ENCODE data around the gene ABHD3.
"Not testable (repeated sequence)": the region's sequence is repeated elsewhere in the genome, so short reads cannot be mapped to it uniquely, and the experiment has no call there.

ABHD3 gene

DNA sequence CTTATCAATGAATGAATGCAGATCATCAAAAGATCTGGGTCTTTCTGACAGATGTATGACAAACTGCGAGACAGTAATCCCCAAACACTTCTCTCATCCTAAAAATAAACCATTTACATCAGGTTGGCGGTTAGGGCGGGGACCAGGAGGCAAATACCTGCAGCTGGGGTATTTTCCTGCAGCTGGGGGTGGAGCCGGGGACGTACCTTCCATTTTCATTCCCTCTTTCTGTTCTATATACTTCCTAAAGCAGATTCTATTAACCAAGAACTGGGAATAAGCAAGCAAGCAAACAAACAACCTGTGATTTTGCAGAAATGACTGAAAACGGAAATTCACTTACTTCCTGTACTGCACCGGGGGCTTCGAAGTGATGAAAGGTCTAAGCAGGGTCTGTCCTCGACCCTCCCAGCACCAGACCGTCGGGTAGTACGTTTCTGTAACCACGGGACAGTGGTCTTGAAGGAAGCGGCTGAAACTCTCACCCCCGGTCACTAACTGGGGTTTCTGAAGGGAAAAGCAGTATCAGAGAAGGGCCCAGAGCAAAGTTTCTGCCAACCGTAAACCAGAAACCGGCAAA, 1.2 kb downstream of the ABHD3 start:
- DNase-seq = peak; percentile 46

DNA sequence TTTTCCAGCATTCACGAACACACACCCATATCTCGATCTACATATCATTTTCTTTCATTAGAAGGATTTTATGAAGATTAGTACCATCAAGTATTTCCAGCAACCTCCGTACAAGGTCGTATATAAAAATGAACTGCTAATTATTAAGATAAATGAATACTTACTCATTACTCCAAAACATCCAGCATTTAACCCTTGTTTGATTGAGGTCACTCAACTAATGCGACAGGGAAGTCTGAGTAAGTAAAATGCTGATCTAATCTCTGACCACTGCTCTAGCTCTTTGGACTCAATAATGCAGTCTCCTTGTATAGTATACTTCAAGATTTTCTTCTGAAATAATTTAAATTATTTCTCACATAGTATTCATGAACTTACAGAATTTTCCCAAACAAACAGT, 2.0 kb downstream of the ABHD3 start:
- no peak for DNase-seq

DNA sequence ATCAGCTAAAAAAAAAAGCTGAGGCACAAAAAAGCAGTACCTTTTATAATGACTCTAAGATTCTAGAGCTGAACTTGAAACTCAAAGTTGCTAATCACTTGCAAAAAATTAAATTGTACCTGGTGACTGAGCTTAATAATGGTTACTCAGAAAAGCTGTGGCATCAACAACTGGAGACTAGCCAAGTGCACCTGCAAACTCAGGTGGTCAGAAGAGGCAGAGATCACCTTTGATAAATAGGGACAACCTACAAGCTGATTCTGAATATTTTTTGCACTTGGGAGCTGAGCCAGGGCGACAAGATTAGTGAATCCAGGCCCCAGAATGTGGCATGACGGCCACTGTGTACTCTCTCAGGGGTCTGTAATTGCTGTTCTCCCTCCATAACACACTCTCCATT, 3.0 kb downstream of the ABHD3 start:
- DNase-seq = no peak

DNA sequence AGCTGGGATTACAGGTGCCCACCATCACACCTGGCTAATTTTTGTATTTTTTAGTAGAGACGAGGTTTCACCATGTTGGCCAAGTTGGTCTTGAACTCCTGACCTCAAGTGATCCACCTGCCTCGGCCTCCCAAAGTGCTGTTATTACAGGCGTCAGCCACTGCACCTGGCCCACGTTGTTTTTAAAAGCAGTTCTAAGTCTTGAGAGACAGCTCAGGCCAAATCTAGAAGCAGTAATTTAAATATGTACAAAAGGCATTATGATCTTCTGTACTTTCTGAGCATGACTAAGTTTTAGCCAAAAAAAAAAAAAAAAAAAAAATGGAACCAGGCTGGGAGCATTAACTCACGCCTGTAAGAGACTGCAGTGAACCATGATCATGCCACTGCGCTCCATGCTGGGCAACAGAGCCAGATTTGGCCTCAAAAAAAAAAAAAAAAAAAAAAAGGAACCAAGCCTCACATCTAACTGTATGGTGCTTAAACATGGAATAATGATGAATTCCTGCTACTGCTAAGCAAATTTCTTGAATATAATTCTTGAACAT, 4.0 kb downstream of the ABHD3 start:
- DNase-seq = no peak

DNA sequence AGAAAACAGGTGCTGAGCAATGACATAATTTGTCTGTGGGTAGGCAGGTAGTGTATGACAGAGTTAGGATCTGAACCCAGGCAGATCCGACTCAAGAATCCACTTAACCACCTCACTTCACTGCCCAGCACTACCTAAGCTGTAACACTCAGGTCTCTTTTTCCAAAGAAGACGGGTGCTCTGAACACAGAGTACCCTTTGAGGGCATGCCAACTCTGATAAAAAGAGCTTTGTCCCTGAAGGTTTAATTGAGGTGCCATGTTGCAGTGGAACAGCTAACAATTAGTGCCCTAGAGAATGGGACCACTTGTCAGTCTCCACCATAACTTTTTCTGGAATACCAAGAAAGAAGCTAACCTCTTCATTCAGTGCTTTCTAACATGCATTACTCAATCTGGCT, 11.3 kb downstream of the ABHD3 start:
- DNase-seq = no peak

DNA sequence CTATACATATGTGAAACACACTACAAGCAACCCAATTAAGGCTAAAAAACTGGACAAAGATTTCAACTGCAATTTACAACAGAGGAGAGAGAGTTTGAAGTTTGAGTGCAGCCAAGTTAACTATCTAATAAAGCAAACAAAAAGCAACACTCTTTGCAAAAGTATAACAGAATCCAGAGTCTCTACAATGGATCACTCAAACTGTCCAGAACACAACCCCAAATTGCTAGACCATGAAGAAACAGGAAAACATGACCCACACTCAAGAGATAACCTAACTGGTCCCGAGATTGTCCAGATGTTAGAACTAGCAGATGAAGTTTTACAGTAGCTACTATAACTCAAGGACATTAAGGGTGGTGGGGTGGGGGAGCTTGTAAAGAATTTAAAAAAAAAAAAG, 14.8 kb downstream of the ABHD3 start:
- no peak for DNase-seq

DNA sequence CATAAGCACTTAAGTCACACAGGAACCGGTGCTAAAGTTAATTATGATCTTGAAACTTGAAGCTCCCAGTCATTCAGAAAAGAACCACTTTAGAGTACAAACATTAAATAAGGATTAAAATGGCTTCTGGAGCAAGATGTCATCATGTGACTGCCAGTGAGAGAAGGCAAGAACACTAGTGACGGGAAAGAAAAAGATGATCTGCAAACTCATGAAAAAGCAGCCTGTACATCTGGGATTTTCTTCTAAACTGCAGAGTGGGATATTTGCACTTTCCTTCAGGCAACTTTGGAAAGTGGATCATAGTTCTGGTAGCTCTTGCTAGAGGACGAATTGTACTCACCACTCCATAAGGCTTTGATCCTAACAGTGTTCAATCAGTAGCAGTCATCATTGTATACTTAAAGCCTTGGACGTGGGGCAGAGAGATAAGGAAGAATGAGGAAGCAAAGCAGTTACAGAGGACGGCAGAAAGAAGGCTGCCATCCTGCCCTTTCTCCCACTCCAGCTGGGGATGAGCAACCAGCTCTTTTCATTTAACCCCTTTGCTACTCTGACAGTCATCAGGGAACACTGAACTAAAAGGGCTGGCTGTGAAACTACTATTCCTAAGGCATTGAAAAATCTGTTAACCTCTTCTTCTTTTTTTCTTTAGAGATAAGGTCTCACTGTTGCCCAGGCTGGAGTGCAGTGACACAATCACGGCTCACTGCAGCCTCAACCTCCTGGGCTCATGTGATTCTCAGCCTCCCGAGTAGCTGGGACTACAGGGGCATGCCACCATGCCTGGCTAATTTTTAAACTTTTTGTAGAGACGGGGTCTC, 18.1 kb downstream of the ABHD3 start:
- no peak for DNase-seq

DNA sequence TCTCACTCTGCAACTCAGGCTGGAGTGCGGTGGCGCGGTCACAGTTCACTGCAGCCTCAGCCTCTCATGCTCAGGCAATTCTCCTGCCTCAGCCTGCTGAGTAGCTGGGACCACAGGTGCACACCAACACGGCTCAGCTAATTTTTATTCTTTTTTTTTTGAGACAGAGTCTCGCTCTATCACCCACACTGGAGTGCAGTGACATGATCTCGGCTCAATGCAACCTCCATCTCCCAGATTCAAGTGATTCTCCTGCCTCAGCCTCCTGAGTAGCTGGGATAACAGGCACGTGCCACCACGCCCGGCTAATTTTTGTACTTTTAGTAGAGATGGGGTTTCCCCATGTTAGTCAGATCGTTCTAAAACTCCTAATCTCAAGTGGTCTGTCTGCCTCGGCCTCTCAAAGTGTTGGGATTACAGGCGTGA, 19.0 kb downstream of the ABHD3 start:
- not testable (repeated sequence) for DNase-seq

DNA sequence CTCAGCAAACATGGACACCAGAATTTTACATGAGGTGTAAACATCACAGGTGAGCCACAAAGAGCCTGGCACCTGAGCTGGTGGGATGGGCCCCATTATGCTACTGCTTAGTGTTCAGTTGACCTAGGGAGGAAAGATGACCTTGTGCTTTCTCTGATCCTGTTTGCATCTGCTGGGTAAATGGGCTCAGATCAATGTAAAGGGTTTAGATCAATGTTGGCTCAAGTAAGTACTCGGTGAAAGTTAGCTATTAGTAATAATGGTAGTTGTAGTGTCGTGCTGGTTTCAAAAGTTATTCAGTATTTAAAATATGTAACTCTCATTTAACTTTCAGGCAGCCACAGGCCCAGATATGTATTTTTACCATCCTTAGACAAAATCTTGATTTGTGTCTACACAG, 19.8 kb downstream of the ABHD3 start:
- no peak for DNase-seq

DNA sequence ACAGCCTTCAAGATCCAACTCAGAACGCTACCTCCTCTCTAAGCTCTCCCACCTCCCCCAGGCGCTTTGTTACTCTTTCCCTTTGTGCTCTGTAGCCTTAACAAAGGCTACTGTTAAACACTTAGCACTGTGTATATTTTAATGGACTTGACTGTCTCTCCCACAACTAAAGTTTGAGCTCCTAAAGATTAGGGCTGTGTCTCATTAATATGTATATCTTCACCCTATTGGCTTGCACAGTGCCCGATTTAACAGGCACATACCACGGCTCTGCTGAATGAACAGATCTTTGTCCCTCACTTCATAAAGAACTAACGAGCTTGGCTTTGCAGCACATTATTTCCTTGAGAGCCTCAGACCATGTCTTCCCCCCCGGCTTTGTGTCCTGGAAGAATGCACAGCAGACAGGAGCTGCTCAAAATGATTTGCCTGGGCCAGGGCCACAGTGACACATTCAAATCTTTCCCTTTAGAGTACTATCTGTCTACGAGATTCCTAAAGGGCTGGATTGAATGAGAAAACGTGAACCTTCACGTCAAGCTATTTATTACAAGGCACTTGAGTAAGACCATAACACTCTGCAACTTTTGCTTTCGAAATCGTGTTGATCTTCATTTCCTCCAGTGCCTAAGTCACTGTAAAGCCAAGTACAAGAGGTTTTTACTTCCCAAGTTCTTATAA, 22.1 kb downstream of the ABHD3 start:
- DNase-seq = peak; percentile 59

DNA sequence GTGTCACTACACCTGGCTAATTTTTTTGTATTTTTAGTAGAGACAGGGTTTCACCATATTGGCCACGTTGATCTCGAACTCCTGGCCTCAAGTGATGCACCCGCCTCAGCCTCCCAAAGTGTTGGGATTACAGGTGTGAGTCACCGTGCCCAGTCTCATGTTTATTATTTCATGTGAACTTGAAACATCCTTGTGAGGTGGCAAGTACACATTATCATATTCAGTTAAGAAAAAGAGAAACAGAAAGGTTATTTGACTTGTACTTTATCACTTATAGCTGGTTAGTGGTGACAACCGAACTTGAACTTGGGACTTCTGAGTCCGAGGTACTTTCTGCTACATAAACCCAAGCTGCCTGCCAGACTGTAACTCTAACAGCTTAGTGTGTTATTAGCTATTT, 24.4 kb downstream of the ABHD3 start:
- no peak for DNase-seq

DNA sequence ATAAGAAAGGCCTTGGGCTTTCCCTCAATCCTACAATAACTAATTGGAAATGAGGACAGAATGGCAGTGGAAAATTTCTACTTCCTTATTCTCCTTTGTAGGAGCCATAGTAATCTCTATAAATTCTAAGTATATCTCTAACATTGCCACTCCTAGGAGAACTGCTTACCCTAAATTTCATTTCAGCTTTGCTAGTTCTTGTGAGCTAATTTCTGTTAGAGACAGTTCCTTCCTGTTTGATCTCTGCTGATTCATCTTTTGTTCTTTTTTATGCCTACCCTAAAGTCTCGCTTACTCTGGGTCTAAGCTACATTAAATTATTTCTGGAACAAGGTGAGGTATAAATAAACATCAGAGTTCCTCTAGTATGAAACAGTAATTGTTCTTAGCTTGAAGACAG, 25.7 kb downstream of the ABHD3 start:
- no peak for DNase-seq

DNA sequence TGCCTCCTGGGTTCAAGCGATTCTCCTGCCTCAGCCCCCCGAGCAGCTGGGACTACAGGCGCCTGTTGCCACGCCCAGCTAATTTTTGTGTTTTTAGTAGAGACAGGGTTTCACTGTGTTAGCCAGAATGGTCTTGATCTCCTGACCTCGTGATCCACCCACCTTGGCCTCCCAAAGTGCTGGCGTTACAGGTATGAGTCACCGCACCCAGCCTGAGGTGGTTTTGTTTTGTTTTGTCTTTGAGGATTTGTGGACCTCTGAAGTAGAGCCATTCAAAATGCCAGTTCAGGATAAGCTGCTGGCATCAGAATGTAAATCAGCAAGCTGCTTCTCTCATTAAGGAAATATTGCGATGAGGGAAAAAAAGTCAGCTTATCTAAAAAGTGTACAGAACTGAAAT, 29.2 kb downstream of the ABHD3 start:
- DNase-seq = not testable (repeated sequence)

DNA sequence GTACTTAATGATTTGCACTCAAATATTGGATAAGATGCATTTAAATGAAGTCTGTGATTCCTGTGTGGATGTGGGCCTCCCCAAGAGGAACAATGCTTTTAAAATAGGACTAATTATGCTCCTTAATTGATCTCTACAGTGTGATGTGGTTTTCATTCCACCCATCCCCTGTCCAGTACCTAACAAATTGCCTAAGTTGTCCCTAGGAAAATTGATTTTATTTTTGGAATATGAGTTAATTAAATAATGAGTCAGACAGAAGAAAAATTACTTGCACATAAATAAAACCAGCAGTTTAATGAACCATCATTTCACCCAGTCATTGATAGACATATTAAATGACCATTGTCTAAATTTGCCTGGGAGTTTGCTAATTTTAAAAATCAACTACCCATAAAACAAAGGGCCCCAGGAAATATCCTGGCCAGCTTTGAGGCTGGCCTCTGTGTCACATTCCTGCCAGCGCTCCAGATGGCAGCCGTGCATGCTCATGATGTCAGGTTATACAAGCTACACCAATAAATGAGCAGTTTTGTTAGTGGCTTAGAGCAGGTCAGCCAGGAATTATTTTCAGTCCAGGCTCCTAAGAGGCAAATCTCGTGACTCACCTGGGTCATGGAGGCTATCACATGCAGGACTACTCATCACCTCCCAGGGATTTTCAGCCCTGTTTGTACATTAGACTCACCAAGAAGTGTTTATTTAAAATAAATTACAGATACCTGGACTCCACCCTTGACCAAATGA, 31.9 kb downstream of the ABHD3 start:
- DNase-seq = no peak

DNA sequence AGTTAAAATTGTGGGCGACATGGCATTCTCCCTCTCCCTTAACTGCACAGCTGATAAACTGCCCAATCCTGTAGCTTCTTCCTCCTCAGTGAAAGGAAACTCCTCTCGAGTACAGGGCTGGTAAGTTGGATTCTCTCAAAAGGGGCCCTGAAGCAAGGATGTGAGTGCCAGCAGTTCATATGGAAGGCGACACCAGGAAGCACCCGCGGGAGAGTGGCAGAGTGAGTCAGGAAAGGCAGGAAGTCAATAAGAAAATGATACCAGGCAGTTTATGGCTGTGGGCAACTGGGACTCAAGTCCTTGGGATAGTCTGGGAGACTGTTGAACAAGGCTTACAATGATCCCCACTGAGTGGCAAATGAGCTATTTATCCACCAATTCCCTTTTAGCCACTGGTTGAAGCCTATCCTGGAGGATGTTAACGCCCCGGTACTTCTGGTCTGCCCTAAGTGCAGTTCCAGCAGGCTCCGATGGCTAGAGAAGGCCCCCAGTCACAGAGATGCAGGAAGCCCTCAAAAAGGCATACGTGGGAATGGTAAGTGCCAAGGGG, 34.8 kb downstream of the ABHD3 start:
- DNase-seq = no peak

DNA sequence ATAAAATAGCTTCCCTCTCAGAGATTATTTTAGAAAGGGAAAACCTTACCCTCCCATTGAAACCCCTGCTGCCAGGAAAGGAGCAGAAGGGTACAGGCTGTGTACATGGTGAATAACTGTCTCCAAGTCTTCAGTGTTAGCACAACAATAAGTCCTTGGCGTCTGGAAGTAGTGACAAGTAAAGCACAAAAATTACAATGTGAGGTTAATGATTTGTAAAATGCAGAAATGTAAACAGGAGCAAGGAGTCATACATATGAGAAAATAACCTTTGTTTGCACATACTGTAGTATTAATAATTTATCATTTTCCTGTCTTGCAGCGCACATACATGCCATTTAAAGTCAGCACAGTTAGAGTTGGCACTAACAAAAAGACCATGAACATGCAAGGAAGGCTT, 40.5 kb downstream of the ABHD3 start:
- DNase-seq = no peak

DNA sequence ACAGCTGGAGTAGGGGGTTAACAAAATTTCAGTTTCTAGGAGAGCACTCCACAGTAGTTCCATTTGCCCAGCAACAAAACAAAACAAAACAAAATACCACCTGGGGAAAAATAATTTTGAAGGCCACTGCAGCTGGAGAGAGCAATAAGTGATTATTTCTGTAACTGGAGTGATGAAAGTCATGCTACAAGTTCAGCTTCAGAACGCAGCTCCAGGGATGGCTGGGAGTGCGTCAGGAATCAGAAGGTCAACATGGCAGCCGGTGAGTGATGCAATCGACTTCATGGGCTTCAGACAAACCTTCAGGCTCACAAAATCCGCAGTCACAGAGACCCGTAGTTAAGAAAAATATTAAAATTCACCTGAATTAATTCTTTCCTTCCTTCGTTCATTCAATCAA, 41.0 kb downstream of the ABHD3 start:
- no peak for DNase-seq

DNA sequence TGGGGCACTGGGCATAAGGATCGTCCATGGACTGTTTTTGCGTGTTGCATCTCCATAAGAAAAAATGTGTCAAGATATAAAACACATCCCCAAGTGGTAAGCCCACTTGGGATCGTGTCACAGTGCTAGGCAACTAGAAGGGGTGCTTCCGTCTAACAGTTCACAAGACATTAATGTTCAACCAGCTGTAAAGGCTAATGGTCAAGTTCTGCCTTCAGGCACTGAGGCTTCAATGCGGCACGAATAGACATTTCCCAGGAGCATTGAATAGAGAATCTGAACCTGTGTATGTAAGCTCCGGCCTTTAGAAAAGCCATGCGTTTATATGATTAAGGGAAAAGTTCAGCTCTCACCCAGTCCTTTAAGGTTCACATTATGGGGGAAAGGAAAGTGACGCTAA, 42.0 kb downstream of the ABHD3 start:
- DNase-seq = no peak

DNA sequence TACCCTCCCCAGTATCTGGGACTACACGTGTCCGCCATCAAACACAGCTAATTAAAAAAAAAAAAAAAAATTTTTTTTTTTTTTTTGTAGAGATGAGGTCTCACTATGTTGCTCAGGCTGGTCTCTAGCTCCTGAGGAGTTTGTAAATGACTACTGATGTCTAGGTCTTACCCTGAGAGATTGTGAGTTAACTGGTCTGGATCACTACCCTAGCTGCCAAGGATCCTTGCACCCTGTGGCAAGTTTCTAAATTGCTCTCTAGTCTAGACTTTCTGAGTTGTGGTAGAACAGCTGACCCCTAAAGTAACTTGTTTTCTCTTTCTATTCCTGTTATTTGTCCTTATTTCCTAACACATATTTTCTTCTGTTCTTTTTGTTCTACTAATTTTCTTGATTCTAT, 44.5 kb downstream of the ABHD3 start:
- DNase-seq = no peak

DNA sequence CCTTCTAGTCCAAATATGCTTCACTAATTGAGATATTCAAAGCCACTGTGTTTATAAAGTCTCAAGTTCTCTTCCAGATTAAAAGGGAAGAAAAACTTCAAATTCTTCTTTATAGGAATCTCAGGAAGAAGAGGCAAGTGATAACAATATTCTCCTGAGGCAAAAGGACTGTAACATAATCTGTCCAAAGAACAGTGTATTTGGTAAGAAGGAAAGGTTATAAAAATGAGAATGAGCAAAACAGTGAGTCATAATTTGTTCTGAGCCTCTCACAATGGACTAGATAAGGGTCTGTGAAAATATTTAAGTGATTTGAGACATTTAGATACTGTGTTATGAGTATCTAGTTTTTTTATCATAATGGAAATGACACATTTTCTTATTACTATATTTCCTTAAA, 48.2 kb downstream of the ABHD3 start:
- DNase-seq = no peak

DNA sequence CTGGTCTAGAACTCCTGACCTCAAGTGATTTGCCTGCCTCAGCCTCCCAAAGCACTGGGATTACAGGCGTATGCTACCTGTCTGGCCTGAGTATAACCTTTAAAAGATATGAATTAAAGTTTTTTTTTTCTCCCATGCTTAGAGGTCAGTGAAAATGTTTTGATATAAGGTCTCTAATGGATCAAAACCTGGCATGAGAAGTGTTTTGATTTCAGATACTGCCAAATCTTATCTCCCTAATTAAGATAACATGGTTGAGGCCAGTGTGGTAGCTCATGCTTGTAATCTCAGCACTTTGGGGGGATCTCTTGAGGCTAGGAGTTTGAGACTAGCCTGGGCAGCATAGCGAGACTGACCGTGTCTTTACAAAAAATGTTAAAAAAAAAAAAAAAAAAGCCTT, 51.2 kb downstream of the ABHD3 start:
- DNase-seq = no peak

DNA sequence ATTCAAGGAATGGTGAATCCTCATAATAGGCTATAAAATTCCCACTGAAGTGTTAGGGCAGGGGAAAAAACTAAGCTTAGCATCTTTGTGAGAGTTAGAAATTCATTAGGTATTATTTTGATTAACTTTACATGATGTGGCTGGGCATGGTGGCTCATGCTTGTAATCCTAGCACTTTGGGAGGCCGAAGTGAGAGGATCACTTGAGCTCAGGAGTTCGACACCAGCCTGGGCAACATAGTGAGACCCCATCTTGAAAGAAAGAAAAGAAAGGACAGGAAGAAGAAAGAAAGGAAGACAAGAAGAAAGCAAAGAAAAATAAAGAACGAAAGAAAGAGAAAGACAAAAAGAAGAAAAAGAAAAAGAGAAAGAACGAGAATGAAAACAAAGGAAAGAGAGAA, 52.5 kb downstream of the ABHD3 start:
- no peak for DNase-seq

DNA sequence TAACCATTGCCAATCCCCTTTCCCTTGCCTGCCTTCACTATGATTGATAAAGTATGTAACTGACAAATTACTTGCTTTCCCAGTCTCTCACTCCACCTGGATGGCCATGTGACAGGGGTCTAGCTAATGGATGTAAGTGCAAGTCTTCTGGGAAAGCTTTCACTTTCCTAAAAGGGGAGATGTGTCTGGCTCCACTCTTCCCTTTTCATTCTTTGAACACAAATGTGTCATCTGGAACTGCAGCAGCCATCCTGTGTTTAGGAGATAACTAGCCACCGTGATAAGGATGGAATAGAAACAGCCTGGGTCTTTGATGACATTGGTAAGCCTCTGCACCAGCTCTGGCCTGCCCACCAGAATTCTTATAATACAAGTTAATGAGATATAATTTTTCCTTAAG, 54.3 kb downstream of the ABHD3 start:
- no peak for DNase-seq
